GM12801 (cell line): ENCODE measurements around the gene UBXN1.

ENCODE experiments used
- TF ChIP-seq, protein P1 (sequence below): IDR thresholded peaks from one replicate; pipeline ENCODE4 v1.5.1; 2011; ENCODE audit warnings: control low read depth; ENCODE audit not compliant: insufficient read length; ENCODE audit errors: extremely low read depth

Gene UBXN1

GRCh38 chr11:62725646-62726045 is 46.8 kb upstream of the UBXN1 start:
- TF ChIP-seq, protein P1, sequence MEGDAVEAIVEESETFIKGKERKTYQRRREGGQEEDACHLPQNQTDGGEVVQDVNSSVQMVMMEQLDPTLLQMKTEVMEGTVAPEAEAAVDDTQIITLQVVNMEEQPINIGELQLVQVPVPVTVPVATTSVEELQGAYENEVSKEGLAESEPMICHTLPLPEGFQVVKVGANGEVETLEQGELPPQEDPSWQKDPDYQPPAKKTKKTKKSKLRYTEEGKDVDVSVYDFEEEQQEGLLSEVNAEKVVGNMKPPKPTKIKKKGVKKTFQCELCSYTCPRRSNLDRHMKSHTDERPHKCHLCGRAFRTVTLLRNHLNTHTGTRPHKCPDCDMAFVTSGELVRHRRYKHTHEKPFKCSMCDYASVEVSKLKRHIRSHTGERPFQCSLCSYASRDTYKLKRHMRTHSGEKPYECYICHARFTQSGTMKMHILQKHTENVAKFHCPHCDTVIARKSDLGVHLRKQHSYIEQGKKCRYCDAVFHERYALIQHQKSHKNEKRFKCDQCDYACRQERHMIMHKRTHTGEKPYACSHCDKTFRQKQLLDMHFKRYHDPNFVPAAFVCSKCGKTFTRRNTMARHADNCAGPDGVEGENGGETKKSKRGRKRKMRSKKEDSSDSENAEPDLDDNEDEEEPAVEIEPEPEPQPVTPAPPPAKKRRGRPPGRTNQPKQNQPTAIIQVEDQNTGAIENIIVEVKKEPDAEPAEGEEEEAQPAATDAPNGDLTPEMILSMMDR = no peak

DNA sequence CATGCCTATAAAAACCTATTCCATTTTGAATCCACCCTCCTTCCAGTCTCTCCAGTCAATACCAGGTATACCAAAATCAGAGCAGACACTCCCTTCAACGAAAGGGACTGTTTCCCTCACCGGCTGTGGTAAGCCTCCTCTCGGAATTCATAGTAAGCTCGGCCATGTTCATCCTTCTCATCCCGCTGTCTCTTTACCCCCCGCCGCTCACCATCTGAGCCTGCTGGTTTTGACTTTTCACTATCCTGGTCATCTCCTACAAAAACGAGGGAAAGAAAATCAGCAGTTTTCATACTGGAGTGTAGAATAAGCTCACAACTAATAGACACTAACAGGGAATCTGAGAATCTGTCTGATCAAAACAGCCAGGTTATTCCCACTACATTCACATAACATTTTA is 45.3 kb upstream of the UBXN1 start:
- TF ChIP-seq, protein P1 = no peak

- TF ChIP-seq, protein P1 = no peak
Observed at GRCh38 chr11:62721994-62722393, 43.1 kb upstream of the UBXN1 start.

GRCh38 chr11:62719302-62719978 is 40.6 kb upstream of the UBXN1 start:
- TF ChIP-seq, protein P1 = no peak

- TF ChIP-seq, protein P1 = no peak
Observed at GRCh38 chr11:62716816-62717215, 37.9 kb upstream of the UBXN1 start.

DNA sequence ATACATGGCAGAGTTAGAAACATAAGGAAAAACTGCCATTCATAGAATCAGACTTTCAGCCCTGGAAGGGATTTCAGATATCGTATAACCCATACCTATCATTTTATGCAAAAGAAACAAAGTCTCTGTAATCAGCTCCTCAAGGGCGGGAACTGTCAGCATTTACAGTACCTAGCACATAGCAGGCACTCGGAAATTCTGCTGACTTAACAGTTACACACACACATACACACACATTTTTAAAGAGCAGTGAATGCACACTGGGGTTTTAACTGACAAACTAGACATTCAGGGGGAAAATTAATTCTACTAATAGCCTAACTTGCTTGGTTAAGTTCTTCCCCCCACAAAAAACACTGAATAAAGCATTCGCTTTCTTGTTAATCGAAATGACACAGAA is 37.3 kb upstream of the UBXN1 start:
- TF ChIP-seq, protein P1 = no peak

DNA sequence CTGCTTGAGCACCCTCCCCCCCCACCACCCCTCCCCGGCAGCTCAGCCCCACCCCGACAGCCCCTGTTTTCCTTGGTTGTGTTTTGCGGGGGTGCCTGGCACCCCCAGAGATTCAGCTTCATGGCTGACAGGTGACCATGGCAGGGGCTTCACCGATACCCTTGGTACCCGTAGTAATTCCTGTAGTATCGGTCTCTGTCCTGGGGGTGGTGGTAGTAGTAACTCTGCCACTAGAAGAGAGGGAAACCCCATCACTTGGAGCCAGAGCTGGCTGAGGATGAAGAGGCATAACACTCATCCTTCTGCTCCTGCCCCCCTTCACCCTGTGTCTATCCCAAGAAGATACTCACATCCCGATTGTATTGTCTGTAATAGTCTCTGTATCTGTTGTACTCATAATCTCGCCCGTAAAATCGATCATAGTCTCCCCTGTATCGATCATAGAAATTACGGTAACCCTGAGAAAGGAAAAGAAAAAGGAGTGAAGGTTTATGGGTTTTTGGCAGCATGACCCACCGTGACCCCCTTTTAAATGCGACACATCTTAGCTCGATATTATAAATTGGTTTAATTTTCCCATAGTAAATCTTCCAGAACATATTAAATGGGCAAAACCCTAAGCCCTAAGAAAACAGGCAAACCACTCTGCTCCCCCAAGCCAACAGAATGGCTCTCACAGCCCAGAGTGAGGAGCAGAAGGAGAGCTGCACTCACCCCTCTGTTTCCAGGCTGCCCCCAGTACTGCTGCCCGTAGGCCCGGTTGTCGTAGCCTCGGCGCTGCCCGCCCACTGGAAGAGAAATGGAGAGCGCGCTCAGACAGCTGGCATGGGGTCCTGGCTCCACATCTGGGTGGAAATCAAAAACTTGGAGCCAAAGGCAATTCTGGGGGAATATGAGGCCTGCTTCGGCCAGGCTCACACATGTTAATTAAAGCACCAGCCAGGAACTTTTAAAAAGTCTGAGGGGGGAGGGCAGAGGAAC is 36.6 kb upstream of the UBXN1 start:
- TF ChIP-seq, protein P1 = no peak
